GM12873 (cell line): ENCODE measurements around the gene SLC16A10.

ENCODE experiments used
- TF ChIP-seq, protein P1 (sequence below): IDR thresholded peaks from 2 replicates; pipeline ENCODE4 v1.5.1; 2012; ENCODE audit warnings: low read depth, mild to moderate bottlenecking, moderate library complexity, low read length, control low read depth; ENCODE audit not compliant: insufficient read depth; ENCODE audit errors: missing control alignments

Gene SLC16A10

DNA sequence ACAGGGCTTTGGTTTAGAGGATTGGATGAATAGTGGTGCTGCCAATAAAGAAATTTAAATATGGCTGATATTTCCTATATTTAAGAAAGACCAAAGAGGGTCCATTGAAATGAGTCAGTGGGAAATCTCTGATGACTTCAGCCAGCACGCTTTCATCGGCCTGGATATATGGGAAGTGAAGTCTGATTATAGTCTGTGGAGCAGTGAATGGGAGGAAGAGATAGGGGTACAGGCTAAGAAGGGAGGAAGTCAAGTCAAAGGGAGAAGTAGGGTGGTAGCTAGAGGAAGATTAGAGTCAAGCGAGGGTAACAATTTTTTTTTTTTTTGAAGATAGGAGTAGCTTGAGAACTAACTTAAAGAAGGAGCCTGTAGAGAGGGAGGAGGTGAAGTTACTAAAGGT is 22.7 kb downstream of the SLC16A10 start:
- TF ChIP-seq, protein P1, sequence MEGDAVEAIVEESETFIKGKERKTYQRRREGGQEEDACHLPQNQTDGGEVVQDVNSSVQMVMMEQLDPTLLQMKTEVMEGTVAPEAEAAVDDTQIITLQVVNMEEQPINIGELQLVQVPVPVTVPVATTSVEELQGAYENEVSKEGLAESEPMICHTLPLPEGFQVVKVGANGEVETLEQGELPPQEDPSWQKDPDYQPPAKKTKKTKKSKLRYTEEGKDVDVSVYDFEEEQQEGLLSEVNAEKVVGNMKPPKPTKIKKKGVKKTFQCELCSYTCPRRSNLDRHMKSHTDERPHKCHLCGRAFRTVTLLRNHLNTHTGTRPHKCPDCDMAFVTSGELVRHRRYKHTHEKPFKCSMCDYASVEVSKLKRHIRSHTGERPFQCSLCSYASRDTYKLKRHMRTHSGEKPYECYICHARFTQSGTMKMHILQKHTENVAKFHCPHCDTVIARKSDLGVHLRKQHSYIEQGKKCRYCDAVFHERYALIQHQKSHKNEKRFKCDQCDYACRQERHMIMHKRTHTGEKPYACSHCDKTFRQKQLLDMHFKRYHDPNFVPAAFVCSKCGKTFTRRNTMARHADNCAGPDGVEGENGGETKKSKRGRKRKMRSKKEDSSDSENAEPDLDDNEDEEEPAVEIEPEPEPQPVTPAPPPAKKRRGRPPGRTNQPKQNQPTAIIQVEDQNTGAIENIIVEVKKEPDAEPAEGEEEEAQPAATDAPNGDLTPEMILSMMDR: no peak

DNA sequence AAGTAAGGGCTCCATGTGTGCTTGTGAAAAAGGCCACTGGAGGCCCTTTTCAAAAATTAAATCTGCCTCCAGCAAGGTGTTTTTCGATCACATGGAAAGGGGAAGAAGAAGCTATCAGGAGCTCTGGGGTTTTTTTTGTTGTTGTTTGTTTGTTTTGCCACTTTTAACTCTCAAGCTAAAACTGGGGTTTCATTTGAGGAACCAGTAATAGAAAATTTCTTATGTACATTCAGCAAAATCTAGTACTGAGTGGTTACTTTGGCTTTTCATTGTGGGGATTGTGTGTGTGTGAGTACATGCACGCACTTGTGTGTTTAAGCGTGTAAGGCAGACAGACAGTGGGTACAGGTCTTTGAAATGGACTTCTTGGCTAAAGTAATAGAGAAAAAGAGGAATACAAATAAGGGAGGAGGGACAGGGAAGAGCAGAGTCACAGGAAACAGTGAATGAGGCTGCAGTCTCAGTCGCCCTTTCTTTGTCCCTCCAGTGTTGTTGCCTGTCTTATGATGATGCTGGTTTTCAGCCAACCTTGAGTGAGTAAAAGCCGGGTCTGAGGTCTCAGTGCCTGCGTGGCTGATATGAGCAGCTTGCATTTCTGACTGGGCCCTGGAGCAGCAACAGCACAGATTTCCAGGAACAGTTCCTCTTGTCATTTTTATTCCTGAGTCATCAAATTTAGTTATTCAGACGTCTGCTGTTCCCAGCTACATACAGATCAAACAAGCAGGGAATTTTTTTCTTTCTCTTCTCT is 26.2 kb downstream of the SLC16A10 start:
- TF ChIP-seq, protein P1: no peak

DNA sequence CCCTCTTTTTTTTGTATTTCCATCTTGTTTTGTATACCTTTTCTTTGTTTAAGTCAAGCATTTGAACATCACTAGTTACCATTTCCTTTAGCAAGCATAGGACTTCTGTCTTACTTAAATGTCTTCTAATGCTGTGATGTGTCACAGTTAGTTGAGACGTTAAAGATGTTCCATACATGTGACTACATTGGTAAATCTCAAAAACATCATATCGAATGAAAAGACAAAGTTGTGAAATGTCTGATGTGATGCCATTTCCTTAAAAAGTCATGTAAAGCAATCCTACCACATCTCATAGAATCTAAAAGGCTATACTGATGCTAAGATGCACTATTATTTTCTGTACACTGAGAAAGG is 26.8 kb downstream of the SLC16A10 start:
- TF ChIP-seq, protein P1: no peak

- TF ChIP-seq, protein P1: no peak
Observed at GRCh38 chr6:111114482-111114881, 27.2 kb downstream of the SLC16A10 start.

GRCh38 chr6:111118826-111119225 is 31.5 kb downstream of the SLC16A10 start:
- TF ChIP-seq, protein P1: no peak

- TF ChIP-seq, protein P1: no peak
Observed at GRCh38 chr6:111119571-111120329, 32.4 kb downstream of the SLC16A10 start.

DNA sequence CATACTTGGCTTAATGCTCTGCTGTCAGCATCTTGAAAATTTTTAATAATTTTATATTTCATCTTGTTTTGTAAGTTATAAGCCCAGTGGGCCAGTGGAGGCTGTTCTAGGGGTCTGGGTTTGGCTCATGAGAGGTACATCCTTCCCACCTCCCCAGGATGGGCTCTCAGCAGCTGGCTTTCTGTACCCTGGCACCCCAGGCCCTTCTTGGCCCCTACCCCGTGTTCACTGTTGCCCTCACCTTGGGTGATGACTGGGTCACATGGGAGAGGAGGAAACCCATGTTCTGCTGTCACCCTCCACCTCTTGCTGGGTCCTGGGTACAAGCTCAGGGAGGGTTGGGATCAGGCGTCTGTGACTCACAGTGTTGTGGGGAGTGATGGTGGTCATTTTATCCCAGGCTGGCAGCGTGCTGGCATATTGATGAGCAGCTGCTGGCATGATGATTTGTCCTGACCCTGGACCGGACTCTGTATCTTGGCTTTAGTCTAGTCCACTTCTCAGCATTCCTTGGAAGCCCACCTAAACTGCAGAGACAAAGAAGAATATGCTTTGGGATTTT is 34.6 kb downstream of the SLC16A10 start:
- TF ChIP-seq, protein P1: no peak
